ENCODE data around the gene EOGT.
A peak's percentile ranks its signal among the peaks of the same experiment; 100 is the strongest.

EOGT gene

DNA sequence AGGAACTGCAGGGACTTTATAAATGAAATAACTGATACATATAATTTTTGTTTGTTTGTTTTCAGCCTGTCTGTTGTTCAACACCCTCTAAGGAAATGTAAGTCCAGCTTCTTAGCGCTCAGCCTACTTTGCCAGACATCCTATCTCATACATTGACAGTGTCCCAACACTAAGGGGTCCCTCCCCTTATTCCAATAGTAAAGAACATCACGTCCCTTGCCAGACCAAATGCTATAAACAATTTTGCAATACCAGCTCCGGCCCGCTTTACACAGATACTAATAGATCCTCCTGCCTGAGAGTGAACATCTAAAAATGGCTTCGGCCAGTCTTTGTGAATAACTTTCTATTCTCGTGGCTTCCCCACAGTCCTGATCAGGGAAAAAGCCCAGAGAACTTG, 76.6 kb downstream of the EOGT start:
- H3K27me3 ChIP-seq, result peaks cover 0 to 27% of the 10 kb centered on the region in 2 donors

DNA sequence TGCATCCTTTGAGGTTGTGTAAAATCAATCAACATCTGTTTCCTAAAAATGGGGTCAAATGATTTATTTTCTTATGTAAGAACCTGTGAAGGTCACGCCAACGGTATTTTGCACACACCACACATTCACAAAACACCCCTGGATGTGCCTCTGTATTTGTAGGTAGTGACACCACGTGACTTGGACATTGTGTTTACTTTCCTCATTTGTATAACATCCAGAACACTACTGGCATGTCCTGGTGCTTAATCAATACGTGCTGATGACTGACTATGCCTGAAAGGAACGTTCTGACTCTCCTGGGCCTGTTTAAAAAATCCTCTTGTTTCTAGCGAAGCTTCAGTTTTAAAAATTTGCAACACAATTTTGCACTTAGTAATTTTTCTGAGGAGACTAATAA, 77.7 kb downstream of the EOGT start:
- H3K4me3 ChIP-seq, result no peak overlapping the region
- no peak for DNase-seq
- peaks cover 0 to 16% (median 13%) of the 10 kb centered on the region in 4 donors for H3K4me1 ChIP-seq
- intact Hi-C loops (cut with DNase I; ENCODE audit: low total_unique reads), result no loop called here
- H3K36me3 ChIP-seq, result no peaks in the 10 kb centered on the region
- TF ChIP-seq, protein P1, sequence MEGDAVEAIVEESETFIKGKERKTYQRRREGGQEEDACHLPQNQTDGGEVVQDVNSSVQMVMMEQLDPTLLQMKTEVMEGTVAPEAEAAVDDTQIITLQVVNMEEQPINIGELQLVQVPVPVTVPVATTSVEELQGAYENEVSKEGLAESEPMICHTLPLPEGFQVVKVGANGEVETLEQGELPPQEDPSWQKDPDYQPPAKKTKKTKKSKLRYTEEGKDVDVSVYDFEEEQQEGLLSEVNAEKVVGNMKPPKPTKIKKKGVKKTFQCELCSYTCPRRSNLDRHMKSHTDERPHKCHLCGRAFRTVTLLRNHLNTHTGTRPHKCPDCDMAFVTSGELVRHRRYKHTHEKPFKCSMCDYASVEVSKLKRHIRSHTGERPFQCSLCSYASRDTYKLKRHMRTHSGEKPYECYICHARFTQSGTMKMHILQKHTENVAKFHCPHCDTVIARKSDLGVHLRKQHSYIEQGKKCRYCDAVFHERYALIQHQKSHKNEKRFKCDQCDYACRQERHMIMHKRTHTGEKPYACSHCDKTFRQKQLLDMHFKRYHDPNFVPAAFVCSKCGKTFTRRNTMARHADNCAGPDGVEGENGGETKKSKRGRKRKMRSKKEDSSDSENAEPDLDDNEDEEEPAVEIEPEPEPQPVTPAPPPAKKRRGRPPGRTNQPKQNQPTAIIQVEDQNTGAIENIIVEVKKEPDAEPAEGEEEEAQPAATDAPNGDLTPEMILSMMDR (IDR thresholded peaks at IDR 0.05), result no peak
- no peaks in the 10 kb centered on the region for H3K9me3 ChIP-seq
- H3K27me3 ChIP-seq, result peaks cover 0 to 32% of the 10 kb centered on the region in 2 donors
- H3K27ac ChIP-seq, result no peak overlapping the region

More for the DNA sequence above, 76.6 kb downstream of the EOGT start:
- no peaks in the 10 kb centered on the region for H3K9me3 ChIP-seq
- DNase-seq, result no peak
- no peaks in the 10 kb centered on the region for H3K36me3 ChIP-seq
- intact Hi-C loops (cut with DNase I; ENCODE audit: low total_unique reads), result no loop called here
- TF ChIP-seq, protein P1 (IDR thresholded peaks at IDR 0.05), result no peak
- no peak overlapping the region for H3K27ac ChIP-seq
- H3K4me3 ChIP-seq, result no peak overlapping the region
- H3K4me1 ChIP-seq, result peaks cover 0 to 10% (median 6%) of the 10 kb centered on the region in 4 donors

DNA sequence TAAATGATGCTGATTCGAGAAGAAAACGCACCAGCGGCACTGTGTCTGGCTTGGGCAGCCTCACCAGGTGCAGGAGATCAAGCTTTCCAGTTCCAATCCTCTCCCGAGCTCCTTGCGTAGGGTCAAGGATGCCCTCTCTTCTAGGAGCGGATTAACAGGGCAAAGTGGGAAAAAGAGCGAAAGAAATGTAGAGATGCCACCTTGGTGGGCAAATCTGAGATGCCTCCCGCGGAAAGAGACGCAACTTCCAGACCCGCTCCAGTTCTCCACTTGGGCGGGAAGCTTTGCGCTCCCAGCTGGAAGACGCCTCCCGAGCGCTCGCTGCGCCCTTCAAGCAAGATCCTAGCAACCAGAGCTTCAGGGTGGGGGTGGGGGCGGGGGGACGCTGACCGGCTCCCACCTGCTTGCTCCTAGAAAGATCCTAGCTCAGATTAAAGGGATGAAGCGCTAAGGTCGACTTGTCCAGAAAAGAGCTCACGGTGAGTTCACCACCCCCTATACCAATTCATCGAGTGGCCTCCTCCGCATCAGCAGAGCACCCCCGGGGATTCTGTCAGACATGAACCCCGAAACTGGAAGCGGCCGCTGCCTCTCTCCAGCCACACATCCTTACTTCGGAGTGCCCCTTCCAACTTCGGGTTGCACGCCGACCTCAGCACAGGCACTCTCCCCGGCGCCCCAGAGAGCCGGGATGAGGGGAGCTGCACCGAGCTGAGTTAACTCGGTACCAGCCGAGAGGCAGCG, 81.9 kb downstream of the EOGT start:
- no peaks in the 10 kb centered on the region for H3K9me3 ChIP-seq
- H3K4me3 ChIP-seq, result peak overlapping the region in 1 of 2 donors; percentile 38
- peaks cover 0 to 16% (median 13%) of the 10 kb centered on the region in 4 donors for H3K4me1 ChIP-seq
- no peaks in the 10 kb centered on the region for H3K36me3 ChIP-seq
- H3K27ac ChIP-seq, result no peak overlapping the region
- TF ChIP-seq, protein P1 (IDR thresholded peaks at IDR 0.05), result no peak
- no peak for DNase-seq
- peaks cover 0 to 58% of the 10 kb centered on the region in 2 donors for H3K27me3 ChIP-seq
- intact Hi-C loops (cut with DNase I; ENCODE audit: low total_unique reads), result no loop called here
